Activated CD4-positive, alpha-beta T cell treated with anti-CD3 and anti-CD28 coated beads, Interleukin-2, Interleukin-6, amounts not matched to agents 100 ng/mL and 50 ng/mL, durations not matched to agents 16 hours and 8 hours (primary cell): Measurements from ENCODE around the gene ST8SIA2.

Source experiments
- DNase-seq: peaks from one replicate; pipeline ENCODE4 v3.0.0-alpha.2; 2020

ST8SIA2 gene

DNA sequence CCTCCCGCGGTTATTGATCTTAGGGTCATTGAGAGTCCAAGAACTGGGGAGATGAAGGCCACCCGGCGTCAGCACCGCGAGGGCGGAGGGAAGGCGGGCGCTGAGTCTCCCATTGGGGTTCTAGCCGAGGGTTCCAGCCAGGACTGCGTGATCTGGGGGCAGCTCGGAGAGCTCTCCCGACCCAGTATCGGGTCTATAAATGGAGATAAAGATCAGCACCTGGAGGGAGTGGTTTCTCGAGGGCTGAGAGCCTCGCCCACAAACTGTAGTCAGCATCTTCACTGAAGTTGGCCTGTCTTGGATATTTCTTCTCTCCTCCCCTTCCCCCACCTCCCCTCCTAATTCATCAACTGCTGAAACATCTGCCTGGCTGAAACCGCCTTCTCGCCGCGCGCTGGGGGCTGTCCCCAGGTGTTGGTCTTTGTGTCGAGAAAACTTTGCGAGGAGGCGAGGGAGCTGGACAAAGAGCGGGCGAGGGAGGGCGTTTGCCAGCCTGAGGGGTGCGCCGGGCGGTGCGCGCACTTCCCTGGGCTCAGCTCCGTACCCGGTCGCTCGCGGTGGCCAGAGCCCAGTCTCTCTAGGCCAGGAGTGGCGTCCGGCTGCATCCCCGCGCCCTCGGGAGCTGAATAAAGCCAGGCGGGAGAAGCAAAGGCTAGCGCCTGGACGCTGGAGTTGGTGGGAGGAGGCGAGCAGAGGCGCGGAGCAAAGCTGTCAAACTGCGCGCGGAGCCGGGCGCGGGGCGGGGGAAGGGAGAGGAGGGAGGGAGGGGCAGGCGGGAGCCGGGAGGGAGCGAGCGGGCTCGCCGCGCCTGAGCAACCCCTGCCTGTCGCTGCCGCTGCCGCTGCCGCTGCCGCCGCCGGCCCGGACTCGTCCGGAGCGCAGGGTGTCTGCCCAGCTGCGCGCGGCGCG lies at the start of gene ST8SIA2:
Gene ST8SIA2, plus strand, starts transcription at position 811 of the 909 bp plus-strand sequence. CDS start 184 bp downstream, outside the sequence.
- peak; percentile 8 for DNase-seq

DNA sequence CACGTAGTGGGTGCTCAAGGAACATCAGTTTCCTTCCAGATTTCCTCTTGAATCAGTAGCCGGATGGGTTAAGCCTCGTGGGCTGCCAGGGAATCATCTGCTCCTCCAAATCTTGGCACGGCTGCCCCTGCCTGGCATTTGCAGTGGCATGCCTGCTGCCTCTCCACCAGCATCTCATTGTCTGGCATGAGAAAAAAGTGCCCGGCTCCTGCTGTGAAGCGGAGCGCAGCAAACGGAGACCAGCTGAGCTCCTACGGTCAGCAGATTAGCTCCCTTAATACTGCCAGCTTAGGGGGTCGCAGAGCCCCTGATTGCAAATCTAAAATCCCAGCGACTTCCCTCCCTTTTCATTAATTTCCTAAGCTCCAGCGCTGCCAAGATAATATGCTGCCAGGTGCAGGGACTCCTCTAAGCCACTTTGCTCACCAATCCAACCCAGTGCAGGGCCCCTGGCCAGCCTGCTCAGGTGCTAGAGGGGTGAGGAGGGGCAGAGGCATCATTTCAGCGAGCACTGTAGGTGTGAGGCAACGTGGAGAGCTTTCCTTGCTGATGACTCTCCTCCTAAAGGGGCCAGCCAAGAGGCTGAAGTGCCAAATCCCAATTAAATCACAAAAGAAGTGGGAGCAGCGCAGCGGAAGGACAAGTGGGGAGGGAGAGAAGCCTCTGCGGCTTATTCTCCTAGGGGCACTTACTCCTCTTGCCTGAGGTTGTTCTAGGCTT lies 49.6 kb upstream of the ST8SIA2 start:
- no peak for DNase-seq

- DNase-seq, result no peak
These were observed 47.6 kb upstream of the ST8SIA2 start for GRCh38 chr15:92346063-92346462.

- no peak for DNase-seq
These were observed 38.4 kb upstream of the ST8SIA2 start for GRCh38 chr15:92355307-92355706.

GRCh38 chr15:92361321-92362000 lies 32.2 kb upstream of the ST8SIA2 start:
- DNase-seq, result no peak

- no peak for DNase-seq
These were observed 31.7 kb upstream of the ST8SIA2 start for GRCh38 chr15:92362001-92362350.

GRCh38 chr15:92365084-92365483 lies 28.6 kb upstream of the ST8SIA2 start:
- DNase-seq, result no peak

- DNase-seq, result no peak
These were observed 27.8 kb upstream of the ST8SIA2 start for GRCh38 chr15:92365906-92366305.

GRCh38 chr15:92366381-92366780 lies 27.3 kb upstream of the ST8SIA2 start:
- DNase-seq, result no peak

DNA sequence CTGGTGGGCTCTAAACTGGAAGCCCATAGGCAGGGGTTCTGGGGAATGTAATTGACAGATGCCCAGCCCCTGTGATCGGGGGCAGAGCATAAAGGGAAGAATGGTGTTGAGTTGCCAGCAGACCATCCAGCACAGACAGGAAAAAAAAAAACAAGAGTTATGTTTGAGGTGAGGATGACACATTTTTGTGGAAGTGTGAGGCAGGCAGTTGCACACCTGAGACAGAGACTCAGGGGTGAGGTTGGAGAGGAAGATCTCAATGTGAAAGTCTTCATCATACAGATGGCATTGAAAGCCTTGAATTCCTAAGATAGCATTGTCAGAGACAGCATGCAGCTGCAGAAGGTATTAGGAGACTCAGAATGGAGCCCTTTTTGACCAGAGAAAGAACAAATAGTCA lies 18.6 kb upstream of the ST8SIA2 start:
- no peak for DNase-seq

DNA sequence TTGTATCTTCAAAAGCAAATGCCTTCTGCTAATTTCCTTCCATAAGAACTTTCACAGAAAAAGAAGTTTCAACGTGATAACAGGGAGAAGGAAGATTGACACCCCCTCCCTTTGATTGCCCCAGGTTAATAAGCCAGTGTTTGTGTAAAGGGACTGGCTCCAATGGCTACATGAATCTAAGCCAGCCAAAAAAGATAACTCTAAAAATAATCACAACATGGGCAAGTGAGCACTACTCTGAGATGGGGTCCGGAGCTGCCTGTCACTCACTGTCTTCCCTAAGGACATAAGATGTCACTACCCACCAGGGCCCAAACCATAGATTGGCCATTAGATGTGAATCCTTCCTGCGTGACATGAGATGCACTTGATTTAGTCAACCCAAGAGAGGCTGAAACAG lies 17.6 kb upstream of the ST8SIA2 start:
- no peak for DNase-seq

- no peak for DNase-seq
These were observed 16.4 kb upstream of the ST8SIA2 start for GRCh38 chr15:92377083-92377789.

DNA sequence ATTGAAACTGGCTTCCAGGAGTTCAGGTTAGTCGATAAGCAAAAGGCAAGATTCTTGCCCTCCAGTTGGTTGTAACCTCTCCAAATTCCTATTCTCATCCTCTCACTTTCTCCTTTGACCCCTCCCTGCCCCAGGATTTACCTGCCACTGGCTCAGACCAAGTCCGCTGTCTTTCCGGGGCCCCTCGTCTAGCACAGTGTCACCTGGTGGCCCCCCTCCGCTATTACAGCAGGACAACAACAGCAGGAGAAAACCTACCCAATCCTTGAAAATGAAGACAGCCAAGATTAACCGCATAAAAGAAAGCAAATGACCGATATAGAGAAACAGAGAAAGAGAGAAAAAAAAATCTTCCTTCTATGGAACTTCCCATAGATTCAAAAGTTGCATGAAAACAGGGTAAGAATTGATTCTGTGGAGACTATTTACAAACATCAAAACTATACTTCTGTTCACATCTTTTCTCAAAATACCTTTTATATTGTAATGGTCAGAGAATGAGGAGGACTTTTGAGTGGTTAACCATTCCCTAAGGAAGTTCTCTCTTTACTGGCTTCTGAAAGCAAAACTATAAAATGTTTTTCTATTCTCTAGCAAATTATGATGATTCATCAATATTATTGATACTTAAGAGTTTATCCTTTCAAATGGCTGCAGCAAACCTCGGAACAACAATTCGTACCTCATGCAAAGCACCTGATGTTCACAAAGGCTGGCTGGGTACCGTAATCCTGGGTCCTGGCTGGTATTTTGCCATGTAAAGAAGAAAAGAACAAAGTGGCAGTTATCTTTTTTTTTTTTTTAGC lies 10.0 kb upstream of the ST8SIA2 start:
- DNase-seq, result peak; percentile 39

DNA sequence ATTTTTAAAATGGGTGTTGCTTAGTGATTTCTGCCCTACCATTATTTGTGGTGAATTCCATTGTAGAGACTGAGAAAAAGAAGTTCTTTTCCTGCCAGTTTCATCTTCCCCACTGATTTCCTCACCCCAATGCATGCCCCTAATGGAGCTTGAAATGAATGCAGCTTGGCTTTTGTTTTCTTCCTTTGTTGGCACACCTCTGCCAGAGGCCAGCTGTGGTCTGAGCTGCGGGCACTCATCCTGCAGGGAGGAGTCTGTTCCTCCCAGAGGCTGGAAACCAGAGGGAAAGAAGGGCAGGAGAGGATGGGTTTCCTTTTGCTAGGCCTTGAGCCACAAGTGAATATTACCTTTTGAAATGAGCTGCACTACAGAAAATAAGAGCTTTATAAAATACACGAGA lies 9.3 kb upstream of the ST8SIA2 start:
- no peak for DNase-seq

GRCh38 chr15:92385096-92385495 lies 8.6 kb upstream of the ST8SIA2 start:
- no peak for DNase-seq

- DNase-seq, result peak; percentile 58
These were observed 2.0 kb upstream of the ST8SIA2 start for GRCh38 chr15:92391640-92392039.

DNA sequence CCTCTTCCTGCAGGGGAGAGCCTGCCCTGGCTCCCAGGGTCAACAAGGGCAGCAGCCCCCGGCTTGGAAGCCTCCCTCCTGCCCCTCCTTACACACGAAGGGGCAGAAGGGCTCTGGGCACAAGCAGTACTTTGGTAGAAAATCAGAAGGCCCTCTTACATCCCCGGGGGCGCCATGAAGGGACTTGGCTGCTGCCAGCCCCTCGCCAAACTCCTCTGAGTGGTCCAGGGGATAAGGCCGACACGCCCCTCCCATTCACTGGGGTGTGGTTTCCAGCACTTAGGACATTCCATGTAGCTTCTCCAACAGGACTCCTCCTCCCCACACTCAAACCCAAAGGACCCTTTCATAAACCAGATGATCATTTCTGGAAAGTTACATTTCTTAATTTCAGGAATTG lies 1.2 kb upstream of the ST8SIA2 start:
- DNase-seq, result no peak

DNA sequence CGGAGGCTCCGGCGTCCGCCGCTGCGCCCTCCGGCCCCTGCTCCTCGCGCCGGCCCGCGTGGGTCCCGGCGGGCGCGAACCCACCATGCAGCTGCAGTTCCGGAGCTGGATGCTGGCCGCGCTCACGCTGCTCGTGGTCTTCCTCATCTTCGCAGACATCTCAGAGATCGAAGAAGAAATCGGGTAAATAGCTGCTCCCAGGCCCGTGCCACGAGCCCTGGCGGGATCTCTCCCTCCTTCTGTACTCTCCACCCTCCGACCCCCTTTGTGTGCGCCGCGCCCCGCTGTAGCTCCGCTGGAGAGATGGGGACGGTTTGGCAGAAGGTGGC lies 263 bp downstream of the ST8SIA2 start:
- DNase-seq, result no peak

DNA sequence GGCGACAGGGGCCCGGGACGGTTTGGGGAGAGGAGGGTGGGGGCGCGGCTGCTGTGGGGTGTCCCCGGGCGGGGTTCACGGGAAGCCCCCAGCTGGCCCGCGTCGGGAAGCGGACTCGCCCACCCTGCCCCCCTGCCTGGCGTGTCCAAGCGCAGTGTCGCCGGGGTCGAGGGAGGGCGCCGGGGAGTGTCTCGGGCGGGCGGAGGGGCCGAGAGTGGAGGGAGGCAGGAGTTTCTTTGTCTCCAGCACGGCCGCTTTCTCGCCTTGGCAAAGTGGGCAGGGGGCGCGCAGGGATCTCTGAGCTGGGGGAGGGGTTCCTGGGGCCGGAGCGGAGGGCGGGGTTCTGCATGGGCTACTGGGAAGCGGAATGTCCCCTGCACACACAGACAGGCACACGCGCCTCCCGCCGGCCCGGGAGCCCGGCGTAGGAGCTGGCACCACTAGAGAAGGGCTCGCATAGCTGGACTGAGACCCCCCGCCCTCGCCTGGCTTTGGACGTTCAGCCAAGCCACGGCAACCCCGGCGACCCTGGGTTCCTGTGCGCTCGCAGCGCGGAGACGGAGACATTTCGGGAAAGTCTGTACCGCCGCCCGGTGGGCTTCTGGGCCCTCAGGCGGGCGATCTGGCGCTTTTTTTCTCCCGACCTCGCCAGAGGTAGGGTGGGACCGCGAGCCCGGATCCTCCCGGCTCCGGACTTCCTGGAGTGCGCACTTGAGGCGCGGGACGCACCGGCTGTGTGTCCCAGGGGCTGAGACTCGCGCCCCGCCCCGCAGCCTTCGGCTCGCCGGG lies 822 bp downstream of the ST8SIA2 start:
- DNase-seq, result no peak

DNA sequence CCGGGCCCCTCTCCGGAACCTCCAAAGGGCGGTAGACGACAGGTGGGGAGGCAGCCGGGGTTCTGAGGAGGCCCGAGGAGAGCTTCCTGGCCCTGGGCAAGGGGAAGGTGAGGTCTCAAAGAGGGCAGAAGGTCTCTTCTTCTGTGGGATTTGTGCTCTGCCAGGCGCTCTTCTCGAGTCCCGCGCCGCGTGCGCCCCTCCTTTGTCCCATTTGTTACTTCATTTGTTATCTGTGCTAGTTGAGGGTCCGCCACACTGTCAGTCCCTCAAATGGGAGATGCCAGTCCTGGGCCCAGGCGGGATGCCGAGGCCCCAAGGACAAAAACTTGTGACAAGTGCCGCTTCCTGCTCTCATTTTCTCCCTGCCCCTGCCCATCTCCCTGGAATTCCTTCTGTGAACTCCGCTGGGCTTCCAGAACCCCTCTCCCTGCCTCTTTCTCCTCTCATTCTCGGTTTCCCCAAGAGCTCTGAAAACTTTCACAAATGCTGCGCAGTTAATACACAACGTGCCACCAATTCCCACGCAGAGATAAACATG lies 1.5 kb downstream of the ST8SIA2 start:
- DNase-seq, result no peak
